ENCODE data around the gene FOXQ1. TPM values are rescaled to one million over a fixed set of nuclear protein-coding genes. Genes with fewer than 3 reads are reported as not detected.

Gene FOXQ1
- total and polyA plus RNA-seq, 2 of the 13 experiments (the other 11 are each of a cell fraction or from before 2014, with no cell fraction given) = 35.2 to 39.8 TPM

DNA sequence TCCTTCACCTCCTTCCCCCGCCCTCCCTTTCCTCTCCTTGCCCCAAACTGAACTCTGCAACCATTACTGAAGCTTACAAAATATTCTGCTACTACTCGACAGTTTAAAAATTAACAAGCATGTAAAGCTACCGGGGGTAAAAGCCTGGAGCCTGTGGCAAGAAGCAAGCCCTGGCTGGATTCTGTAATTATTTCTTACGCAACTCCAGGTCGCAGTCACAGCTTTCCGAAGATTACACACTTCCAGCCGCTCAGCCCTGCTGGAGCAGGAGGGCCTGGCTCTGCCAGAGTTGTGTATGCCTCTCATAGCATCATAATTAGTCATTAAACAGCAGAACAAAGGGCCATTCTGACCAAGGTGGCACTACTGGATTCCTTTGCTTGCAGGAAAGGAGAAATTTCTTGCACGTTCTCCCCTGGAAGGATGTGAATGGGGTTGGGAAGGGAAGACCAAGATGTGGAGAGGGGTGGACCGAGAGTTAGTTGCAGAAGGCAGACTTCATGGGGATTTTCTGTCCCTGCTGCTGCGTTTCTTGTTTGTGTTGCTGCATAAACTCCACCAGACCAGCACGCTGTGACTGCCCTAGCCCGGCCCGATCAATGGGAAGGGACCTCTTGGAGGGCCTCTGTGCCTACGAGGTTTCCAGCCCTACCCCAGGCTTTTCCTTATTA is 23.6 kb downstream of the FOXQ1 start (continued):
- TF ChIP-seq, protein P1, sequence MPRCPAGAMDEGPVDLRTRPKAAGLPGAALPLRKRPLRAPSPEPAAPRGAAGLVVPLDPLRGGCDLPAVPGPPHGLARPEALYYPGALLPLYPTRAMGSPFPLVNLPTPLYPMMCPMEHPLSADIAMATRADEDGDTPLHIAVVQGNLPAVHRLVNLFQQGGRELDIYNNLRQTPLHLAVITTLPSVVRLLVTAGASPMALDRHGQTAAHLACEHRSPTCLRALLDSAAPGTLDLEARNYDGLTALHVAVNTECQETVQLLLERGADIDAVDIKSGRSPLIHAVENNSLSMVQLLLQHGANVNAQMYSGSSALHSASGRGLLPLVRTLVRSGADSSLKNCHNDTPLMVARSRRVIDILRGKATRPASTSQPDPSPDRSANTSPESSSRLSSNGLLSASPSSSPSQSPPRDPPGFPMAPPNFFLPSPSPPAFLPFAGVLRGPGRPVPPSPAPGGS (CRISPR knock-in tag; IDR thresholded peaks at IDR 0.05) = no peak
- TF ChIP-seq U2AF1 (optimal IDR thresholded peaks at IDR 0.05; ENCODE audit: low read depth, low read length) = peak; percentile 57
- TF ChIP-seq ATM (IDR thresholded peaks at IDR 0.05; ENCODE audit: borderline replicate concordance) = no peak
- TF ChIP-seq HDAC1 (CRISPR knock-in tag; IDR thresholded peaks at IDR 0.05) = peak; percentile 88
- peak; percentile 97 for TF ChIP-seq ZNF746 (CRISPR knock-in tag; IDR thresholded peaks at IDR 0.05)
- peak; percentile 84; the same call in 1 of the 2 replicates for TF ChIP-seq FOXJ3 (CRISPR knock-in tag; IDR thresholded peaks at IDR 0.05; ENCODE audit: borderline replicate concordance)
- TF ChIP-seq ZNF44 (CRISPR knock-in tag; IDR thresholded peaks at IDR 0.05) = no peak
- TF ChIP-seq ZFP62 (CRISPR knock-in tag; IDR thresholded peaks at IDR 0.05) = no peak
- TF ChIP-seq ZEB1 (IDR thresholded peaks at IDR 0.05; ENCODE audit: insufficient replicate concordance, low read depth) = peak; percentile 90
- TF ChIP-seq, protein P2, sequence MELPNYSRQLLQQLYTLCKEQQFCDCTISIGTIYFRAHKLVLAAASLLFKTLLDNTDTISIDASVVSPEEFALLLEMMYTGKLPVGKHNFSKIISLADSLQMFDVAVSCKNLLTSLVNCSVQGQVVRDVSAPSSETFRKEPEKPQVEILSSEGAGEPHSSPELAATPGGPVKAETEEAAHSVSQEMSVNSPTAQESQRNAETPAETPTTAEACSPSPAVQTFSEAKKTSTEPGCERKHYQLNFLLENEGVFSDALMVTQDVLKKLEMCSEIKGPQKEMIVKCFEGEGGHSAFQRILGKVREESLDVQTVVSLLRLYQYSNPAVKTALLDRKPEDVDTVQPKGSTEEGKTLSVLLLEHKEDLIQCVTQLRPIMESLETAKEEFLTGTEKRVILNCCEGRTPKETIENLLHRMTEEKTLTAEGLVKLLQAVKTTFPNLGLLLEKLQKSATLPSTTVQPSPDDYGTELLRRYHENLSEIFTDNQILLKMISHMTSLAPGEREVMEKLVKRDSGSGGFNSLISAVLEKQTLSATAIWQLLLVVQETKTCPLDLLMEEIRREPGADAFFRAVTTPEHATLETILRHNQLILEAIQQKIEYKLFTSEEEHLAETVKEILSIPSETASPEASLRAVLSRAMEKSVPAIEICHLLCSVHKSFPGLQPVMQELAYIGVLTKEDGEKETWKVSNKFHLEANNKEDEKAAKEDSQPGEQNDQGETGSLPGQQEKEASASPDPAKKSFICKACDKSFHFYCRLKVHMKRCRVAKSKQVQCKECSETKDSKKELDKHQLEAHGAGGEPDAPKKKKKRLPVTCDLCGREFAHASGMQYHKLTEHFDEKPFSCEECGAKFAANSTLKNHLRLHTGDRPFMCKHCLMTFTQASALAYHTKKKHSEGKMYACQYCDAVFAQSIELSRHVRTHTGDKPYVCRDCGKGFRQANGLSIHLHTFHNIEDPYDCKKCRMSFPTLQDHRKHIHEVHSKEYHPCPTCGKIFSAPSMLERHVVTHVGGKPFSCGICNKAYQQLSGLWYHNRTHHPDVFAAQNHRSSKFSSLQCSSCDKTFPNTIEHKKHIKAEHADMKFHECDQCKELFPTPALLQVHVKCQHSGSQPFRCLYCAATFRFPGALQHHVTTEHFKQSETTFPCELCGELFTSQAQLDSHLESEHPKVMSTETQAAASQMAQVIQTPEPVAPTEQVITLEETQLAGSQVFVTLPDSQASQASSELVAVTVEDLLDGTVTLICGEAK (IDR thresholded peaks at IDR 0.05) = no peak
- TF ChIP-seq, protein P2 (CRISPR knock-in tag; IDR thresholded peaks at IDR 0.05) = peak; percentile 66; the same call in 1 of the 2 replicates
- TF ChIP-seq ZNF292 (CRISPR knock-in tag; IDR thresholded peaks at IDR 0.05; ENCODE audit: borderline replicate concordance, low read depth) = peak; percentile 99
- TF ChIP-seq, protein P3, sequence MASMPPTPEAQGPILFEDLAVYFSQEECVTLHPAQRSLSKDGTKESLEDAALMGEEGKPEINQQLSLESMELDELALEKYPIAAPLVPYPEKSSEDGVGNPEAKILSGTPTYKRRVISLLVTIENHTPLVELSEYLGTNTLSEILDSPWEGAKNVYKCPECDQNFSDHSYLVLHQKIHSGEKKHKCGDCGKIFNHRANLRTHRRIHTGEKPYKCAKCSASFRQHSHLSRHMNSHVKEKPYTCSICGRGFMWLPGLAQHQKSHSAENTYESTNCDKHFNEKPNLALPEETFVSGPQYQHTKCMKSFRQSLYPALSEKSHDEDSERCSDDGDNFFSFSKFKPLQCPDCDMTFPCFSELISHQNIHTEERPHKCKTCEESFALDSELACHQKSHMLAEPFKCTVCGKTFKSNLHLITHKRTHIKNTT (CRISPR knock-in tag; IDR thresholded peaks at IDR 0.05) = no peak
- TF ChIP-seq ZNF12 (CRISPR knock-in tag; IDR thresholded peaks at IDR 0.05) = peak; percentile 83
- TF ChIP-seq, protein P4, sequence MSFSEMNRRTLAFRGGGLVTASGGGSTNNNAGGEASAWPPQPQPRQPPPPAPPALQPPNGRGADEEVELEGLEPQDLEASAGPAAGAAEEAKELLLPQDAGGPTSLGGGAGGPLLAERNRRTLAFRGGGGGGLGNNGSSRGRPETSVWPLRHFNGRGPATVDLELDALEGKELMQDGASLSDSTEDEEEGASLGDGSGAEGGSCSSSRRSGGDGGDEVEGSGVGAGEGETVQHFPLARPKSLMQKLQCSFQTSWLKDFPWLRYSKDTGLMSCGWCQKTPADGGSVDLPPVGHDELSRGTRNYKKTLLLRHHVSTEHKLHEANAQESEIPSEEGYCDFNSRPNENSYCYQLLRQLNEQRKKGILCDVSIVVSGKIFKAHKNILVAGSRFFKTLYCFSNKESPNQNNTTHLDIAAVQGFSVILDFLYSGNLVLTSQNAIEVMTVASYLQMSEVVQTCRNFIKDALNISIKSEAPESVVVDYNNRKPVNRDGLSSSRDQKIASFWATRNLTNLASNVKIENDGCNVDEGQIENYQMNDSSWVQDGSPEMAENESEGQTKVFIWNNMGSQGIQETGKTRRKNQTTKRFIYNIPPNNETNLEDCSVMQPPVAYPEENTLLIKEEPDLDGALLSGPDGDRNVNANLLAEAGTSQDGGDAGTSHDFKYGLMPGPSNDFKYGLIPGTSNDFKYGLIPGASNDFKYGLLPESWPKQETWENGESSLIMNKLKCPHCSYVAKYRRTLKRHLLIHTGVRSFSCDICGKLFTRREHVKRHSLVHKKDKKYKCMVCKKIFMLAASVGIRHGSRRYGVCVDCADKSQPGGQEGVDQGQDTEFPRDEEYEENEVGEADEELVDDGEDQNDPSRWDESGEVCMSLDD (CRISPR knock-in tag; IDR thresholded peaks at IDR 0.05; ENCODE audit: borderline replicate concordance) = no peak
- TF ChIP-seq GATAD2A (CRISPR knock-in tag; IDR thresholded peaks at IDR 0.05) = peak; percentile 97
